IgD-negative memory B cell (primary cell): ENCODE results near the gene FBXL7. TPM values are rescaled to one million over a fixed set of nuclear protein-coding genes. Genes with fewer than 3 reads are reported as not detected.

ENCODE experiments used
- H3K27ac Mint-ChIP-seq, 3 donors: one replicate each; pipeline ENCODE4 v1.8.0; 2020 to 2022; ENCODE audit warnings: mild to moderate bottlenecking in 3 of 3, mixed read lengths in 3 of 3, moderate library complexity in 1 of 3
- H3K27me3 Mint-ChIP-seq: one replicate; pipeline ENCODE4 v1.8.0; 2021; ENCODE audit warnings: mixed read lengths
- H3K36me3 Mint-ChIP-seq: one replicate; pipeline ENCODE4 v1.8.0; 2020; ENCODE audit warnings: mild to moderate bottlenecking, mixed read lengths
- H3K4me1 Mint-ChIP-seq, 3 donors: one replicate each; pipeline ENCODE4 v1.8.0; 2020 to 2022; ENCODE audit warnings: mixed read lengths in 3 of 3, mild to moderate bottlenecking in 1 of 3
- H3K4me3 Mint-ChIP-seq, 4 donors: one replicate each; pipeline ENCODE4 v1.8.0; 2020 to 2022; ENCODE audit warnings: mild to moderate bottlenecking in 4 of 4, mixed read lengths in 4 of 4, moderate library complexity in 3 of 4
- H3K9me3 Mint-ChIP-seq, 3 donors: one replicate each; pipeline ENCODE4 v1.8.0; 2020 to 2021; ENCODE audit warnings: mixed read lengths in 3 of 3, mild to moderate bottlenecking in 1 of 3
- polyA plus RNA-seq: library from polyadenylated mRNA; unstranded; fragments of 300-500 nt; fragmentation: Illumina TruSeq; gene quantifications from one replicate; pipeline ENCODE4 v1.2.3, GENCODE V29; 2021

Gene FBXL7
- not detected for polyA plus RNA-seq

GRCh38 chr5:15499528-15500324 lies at the start of gene FBXL7:
Gene FBXL7 (plus strand): TSS chr5:15500180.
- Mint-ChIP-seq H3K4me1 (no peaks in the 10 kb centered on the region), H3K27me3 (peaks cover 11% of the 10 kb centered on the region), H3K36me3 (no peaks in the 10 kb centered on the region), H3K27ac (no peak within 1 kb of the TSS), H3K9me3 (peaks cover 0 to 5% (median 0%) of the 10 kb centered on the region in 3 donors), H3K4me3 (no peak within 1 kb of the TSS)

GRCh38 chr5:15450473-15450872 lies 49.5 kb upstream of the FBXL7 start:
- H3K4me3 Mint-ChIP-seq, result no peak overlapping the region
- H3K36me3 Mint-ChIP-seq, result no peaks in the 10 kb centered on the region
- peak overlapping the region in 1 of 3 donors; percentile 62 for H3K27ac Mint-ChIP-seq
- H3K27me3 Mint-ChIP-seq, result no peaks in the 10 kb centered on the region
- no peaks in the 10 kb centered on the region for H3K4me1 Mint-ChIP-seq
- H3K9me3 Mint-ChIP-seq, result peaks cover 3 to 19% (median 7%) of the 10 kb centered on the region in 3 donors

GRCh38 chr5:15450949-15451348 lies 49.0 kb upstream of the FBXL7 start:
- H3K9me3 Mint-ChIP-seq, result peaks cover 3 to 24% (median 7%) of the 10 kb centered on the region in 3 donors
- no peaks in the 10 kb centered on the region for H3K4me1 Mint-ChIP-seq
- H3K27ac Mint-ChIP-seq, result no peak overlapping the region
- no peaks in the 10 kb centered on the region for H3K36me3 Mint-ChIP-seq
- no peak overlapping the region for H3K4me3 Mint-ChIP-seq
- H3K27me3 Mint-ChIP-seq, result no peaks in the 10 kb centered on the region

- peaks cover 3 to 29% (median 7%) of the 10 kb centered on the region in 3 donors for H3K9me3 Mint-ChIP-seq
- no peaks in the 10 kb centered on the region for H3K4me1 Mint-ChIP-seq
- no peak overlapping the region for H3K27ac Mint-ChIP-seq
- H3K27me3 Mint-ChIP-seq, result no peaks in the 10 kb centered on the region
- H3K36me3 Mint-ChIP-seq, result no peaks in the 10 kb centered on the region
- H3K4me3 Mint-ChIP-seq, result no peak overlapping the region
Observed at GRCh38 chr5:15452030-15452429, 48.0 kb upstream of the FBXL7 start.

- no peaks in the 10 kb centered on the region for H3K27me3 Mint-ChIP-seq
- peaks cover 3 to 29% (median 7%) of the 10 kb centered on the region in 3 donors for H3K9me3 Mint-ChIP-seq
Observed at GRCh38 chr5:15452781-15453180, 47.2 kb upstream of the FBXL7 start.

GRCh38 chr5:15459200-15459599 lies 40.8 kb upstream of the FBXL7 start:
- no peak overlapping the region for H3K27ac Mint-ChIP-seq
- no peak overlapping the region for H3K4me3 Mint-ChIP-seq
- no peaks in the 10 kb centered on the region for H3K4me1 Mint-ChIP-seq
- H3K9me3 Mint-ChIP-seq, result peaks cover 5 to 23% (median 6%) of the 10 kb centered on the region in 3 donors
- no peaks in the 10 kb centered on the region for H3K27me3 Mint-ChIP-seq
- no peaks in the 10 kb centered on the region for H3K36me3 Mint-ChIP-seq

More at GRCh38 chr5:15452781-15453180, 47.2 kb upstream of the FBXL7 start:
- Mint-ChIP-seq H3K27ac (no peak overlapping the region), H3K4me3 (no peak overlapping the region), H3K4me1 (no peaks in the 10 kb centered on the region), H3K36me3 (no peaks in the 10 kb centered on the region)

GRCh38 chr5:15463231-15463980 lies 36.6 kb upstream of the FBXL7 start:
- H3K9me3 Mint-ChIP-seq, result peaks cover 2 to 3% (median 2%) of the 10 kb centered on the region in 3 donors
- no peaks in the 10 kb centered on the region for H3K27me3 Mint-ChIP-seq
- H3K36me3 Mint-ChIP-seq, result no peaks in the 10 kb centered on the region
- no peak overlapping the region for H3K4me3 Mint-ChIP-seq
- H3K27ac Mint-ChIP-seq, result no peak overlapping the region
- H3K4me1 Mint-ChIP-seq, result no peaks in the 10 kb centered on the region

GRCh38 chr5:15472116-15472515 lies 27.9 kb upstream of the FBXL7 start:
- Mint-ChIP-seq H3K27me3 (no peaks in the 10 kb centered on the region), H3K4me1 (no peaks in the 10 kb centered on the region), H3K27ac (no peak overlapping the region), H3K9me3 (peaks cover 3 to 5% (median 4%) of the 10 kb centered on the region in 3 donors), H3K36me3 (no peaks in the 10 kb centered on the region), H3K4me3 (no peak overlapping the region)

- Mint-ChIP-seq H3K27me3 (no peaks in the 10 kb centered on the region), H3K4me3 (no peak overlapping the region), H3K27ac (no peak overlapping the region), H3K4me1 (no peaks in the 10 kb centered on the region), H3K36me3 (no peaks in the 10 kb centered on the region), H3K9me3 (peaks cover 2 to 15% (median 9%) of the 10 kb centered on the region in 3 donors)
Observed at GRCh38 chr5:15474143-15474719, 25.7 kb upstream of the FBXL7 start.

GRCh38 chr5:15475367-15475766 lies 24.6 kb upstream of the FBXL7 start:
- no peaks in the 10 kb centered on the region for H3K27me3 Mint-ChIP-seq
- no peaks in the 10 kb centered on the region for H3K36me3 Mint-ChIP-seq
- H3K4me3 Mint-ChIP-seq, result no peak overlapping the region
- peaks cover 0 to 15% (median 9%) of the 10 kb centered on the region in 3 donors for H3K9me3 Mint-ChIP-seq
- H3K27ac Mint-ChIP-seq, result no peak overlapping the region
- H3K4me1 Mint-ChIP-seq, result no peaks in the 10 kb centered on the region

GRCh38 chr5:15476977-15477376 lies 23.0 kb upstream of the FBXL7 start:
- Mint-ChIP-seq H3K27ac (no peak overlapping the region), H3K27me3 (no peaks in the 10 kb centered on the region), H3K9me3 (peaks cover 0 to 20% (median 12%) of the 10 kb centered on the region in 3 donors), H3K4me1 (no peaks in the 10 kb centered on the region), H3K4me3 (no peak overlapping the region), H3K36me3 (no peaks in the 10 kb centered on the region)

- H3K4me1 Mint-ChIP-seq, result no peaks in the 10 kb centered on the region
- no peak overlapping the region for H3K4me3 Mint-ChIP-seq
- H3K27me3 Mint-ChIP-seq, result no peaks in the 10 kb centered on the region
- no peaks in the 10 kb centered on the region for H3K36me3 Mint-ChIP-seq
- H3K9me3 Mint-ChIP-seq, result peaks cover 0 to 20% (median 12%) of the 10 kb centered on the region in 3 donors
- no peak overlapping the region for H3K27ac Mint-ChIP-seq
Observed at GRCh38 chr5:15480436-15480835, 19.5 kb upstream of the FBXL7 start.

- Mint-ChIP-seq H3K27me3 (no peaks in the 10 kb centered on the region), H3K9me3 (peaks cover 0 to 9% (median 3%) of the 10 kb centered on the region in 3 donors), H3K4me1 (no peaks in the 10 kb centered on the region), H3K36me3 (no peaks in the 10 kb centered on the region), H3K27ac (no peak overlapping the region), H3K4me3 (no peak overlapping the region)
Observed at GRCh38 chr5:15483351-15484097, 16.5 kb upstream of the FBXL7 start.

- Mint-ChIP-seq H3K9me3 (peaks cover 0 to 2% (median 0%) of the 10 kb centered on the region in 3 donors), H3K27ac (no peak overlapping the region), H3K4me1 (no peaks in the 10 kb centered on the region), H3K27me3 (no peaks in the 10 kb centered on the region), H3K36me3 (no peaks in the 10 kb centered on the region), H3K4me3 (no peak overlapping the region)
Observed at GRCh38 chr5:15487228-15487627, 12.8 kb upstream of the FBXL7 start.
